H1 (cell line): ENCODE measurements around the gene AK5. TPM values are rescaled to one million over a fixed set of nuclear protein-coding genes. Genes with fewer than 3 reads are reported as not detected.

Source experiments
- CHD7 ChIP-seq: fragments of 300-600 bp; sonication (generic); IDR thresholded peaks from 2 replicates; pipeline ENCODE4 v1.7.1; 2012; ENCODE audit warnings: low read length, moderate library complexity, mild to moderate bottlenecking, inconsistent platforms; ENCODE audit not compliant: insufficient replicate concordance
- EGR1 ChIP-seq: IDR thresholded peaks from 2 replicates; pipeline ENCODE4 v1.6.1; 2011; ENCODE audit warnings: low read depth, low read length, borderline replicate concordance
- JUND ChIP-seq: IDR thresholded peaks from 2 replicates; pipeline ENCODE4 v1.6.1; 2011; ENCODE audit warnings: mild to moderate bottlenecking, improper control_type of control experiment, low read length
- SIRT6 ChIP-seq: IDR thresholded peaks from one replicate; pipeline ENCODE4 v1.7.1; 2012; ENCODE audit warnings: low read length, inconsistent platforms
- polyA plus RNA-seq, 7 experiments: library from polyadenylated mRNA; depleted of rRNA in 3 of 7; stranded (reverse) in 5 of 7; unstranded in 2 of 7; fragments of >200 nt in 5 of 7; fragments of 200-250 nt in 2 of 7; gene quantifications; 1 replicate in 5 of 7; 2 replicates in 1 of 7; 4 replicates in 1 of 7; pipeline versions ENCODE4 v1.2.1 to v1.2.3, GENCODE V29; 2011 to 2013; ENCODE audit warnings: missing spikeins in 2 of 7, mixed read lengths in 2 of 7
- total RNA-seq: library from RNA; stranded (reverse); fragmentation: NEBNext Ultra II Directional; extraction: Animal tissue kit (Norgen Biotek cat#: 25700); gene quantifications from 2 replicates; pipeline ENCODE4 v1.2.1, GENCODE V29; 2021

The AK5 gene
- total and polyA plus RNA-seq, 2 of the 8 experiments (the other 6 are each of a cell fraction or from before 2014, with no cell fraction given): 2.0 to 7.1 TPM

- no peak for TF ChIP-seq CHD7
- no peak for TF ChIP-seq JUND
- TF ChIP-seq EGR1: no peak
- TF ChIP-seq SIRT6: no peak
- TF ChIP-seq, all 59 proteins: peak for 0
Measured at GRCh38 chr1:77585610-77586314, 303.9 kb downstream of the AK5 start (continued).
